Astrocyte (in vitro differentiated cells and primary cell): ENCODE results near the gene FLVCR1. TPM values are rescaled to one million over a fixed set of nuclear protein-coding genes. Genes with fewer than 3 reads are reported as not detected.

Source experiments
- DNase-seq: peaks from one replicate; pipeline ENCODE4 v3.0.0-alpha.2; 2010; ENCODE audit warnings: low read depth
- FAIRE-seq: peaks from 2 replicates; lab custom pipeline; 2011; peaks lifted over from hg19 to GRCh38; lab: Jason Lieb, UNC
- H2AFZ ChIP-seq: 2 replicates; pipeline ENCODE4 v1.6.0; 2012; ENCODE audit warnings: low read depth, low read length, inconsistent platforms
- H3K27ac ChIP-seq: 2 replicates; pipeline ENCODE4 v1.5.1; 2011; ENCODE audit warnings: low read depth, low read length, inconsistent platforms
- H3K27me3 ChIP-seq: 2 replicates; pipeline ENCODE4 v1.6.0; 2011; ENCODE audit warnings: low read length, inconsistent platforms; ENCODE audit not compliant: insufficient read depth
- H3K36me3 ChIP-seq: 2 replicates; pipeline ENCODE4 v1.5.1; 2011; ENCODE audit warnings: low read length, inconsistent platforms; ENCODE audit not compliant: insufficient read depth
- H3K4me1 ChIP-seq: 2 replicates; pipeline ENCODE4 v1.5.1; 2011; ENCODE audit warnings: low read length, inconsistent platforms; ENCODE audit not compliant: insufficient read depth
- H3K4me2 ChIP-seq: 2 replicates; pipeline ENCODE4 v1.6.0; 2012; ENCODE audit warnings: low read length, inconsistent platforms
- H3K4me3 ChIP-seq: 2 replicates; pipeline ENCODE4 v1.5.1; 2011; ENCODE audit warnings: low read depth, mild to moderate bottlenecking, low read length, inconsistent platforms; ENCODE audit not compliant: insufficient read depth
- H3K79me2 ChIP-seq: 2 replicates; pipeline ENCODE4 v1.6.0; 2012; ENCODE audit warnings: mild to moderate bottlenecking, low read length, inconsistent platforms; ENCODE audit not compliant: insufficient read depth
- H3K9ac ChIP-seq: 2 replicates; pipeline ENCODE4 v1.6.0; 2012; ENCODE audit warnings: mild to moderate bottlenecking, low read length, inconsistent platforms
- H3K9me3 ChIP-seq: 2 replicates; pipeline ENCODE4 v1.5.1; 2012; ENCODE audit warnings: low read depth, mild to moderate bottlenecking, low read length, inconsistent platforms; ENCODE audit not compliant: insufficient read depth
- H4K20me1 ChIP-seq: 2 replicates; pipeline ENCODE4 v1.6.0; 2012; ENCODE audit warnings: low read length, inconsistent platforms; ENCODE audit not compliant: insufficient read depth
- H3K27ac Mint-ChIP-seq: one replicate; pipeline ENCODE4 v1.8.0; 2021; ENCODE audit warnings: mild to moderate bottlenecking, mixed read lengths; ENCODE audit not compliant: unreplicated experiment
- H3K27me3 Mint-ChIP-seq: one replicate; pipeline ENCODE4 v1.8.0; 2021; ENCODE audit warnings: low read depth, mixed read lengths; ENCODE audit not compliant: unreplicated experiment
- H3K36me3 Mint-ChIP-seq: one replicate; pipeline ENCODE4 v1.8.0; 2021; ENCODE audit warnings: low read depth, mixed read lengths; ENCODE audit not compliant: unreplicated experiment
- H3K4me1 Mint-ChIP-seq: one replicate; pipeline ENCODE4 v1.8.0; 2021; ENCODE audit warnings: low read depth, mixed read lengths; ENCODE audit not compliant: unreplicated experiment
- H3K4me3 Mint-ChIP-seq: one replicate; pipeline ENCODE4 v1.8.0; 2021; ENCODE audit warnings: mild to moderate bottlenecking, moderate library complexity, mixed read lengths; ENCODE audit not compliant: unreplicated experiment
- H3K9me3 Mint-ChIP-seq: one replicate; pipeline ENCODE4 v1.8.0; 2021; ENCODE audit warnings: mild to moderate bottlenecking, mixed read lengths; ENCODE audit not compliant: unreplicated experiment
- EZH2 ChIP-seq: IDR thresholded peaks from 2 replicates; pipeline ENCODE4 v1.6.1; 2012; ENCODE audit warnings: mild to moderate bottlenecking, low read length, inconsistent platforms; ENCODE audit not compliant: insufficient read depth
- total RNA-seq: library from RNA; stranded (reverse); gene quantifications from 2 replicates; pipeline ENCODE4 v1.2.1, GENCODE V29; 2021
- TF ChIP-seq, protein P1 (sequence below): IDR thresholded peaks from 2 replicates; pipeline ENCODE4 v1.5.1; 2011; ENCODE audit warnings: low read depth, mild to moderate bottlenecking, inconsistent platforms, low read length, moderate library complexity; ENCODE audit not compliant: insufficient read depth

Gene FLVCR1
- total RNA-seq, 1 donor from 2014 or later: 8.1 TPM

DNA sequence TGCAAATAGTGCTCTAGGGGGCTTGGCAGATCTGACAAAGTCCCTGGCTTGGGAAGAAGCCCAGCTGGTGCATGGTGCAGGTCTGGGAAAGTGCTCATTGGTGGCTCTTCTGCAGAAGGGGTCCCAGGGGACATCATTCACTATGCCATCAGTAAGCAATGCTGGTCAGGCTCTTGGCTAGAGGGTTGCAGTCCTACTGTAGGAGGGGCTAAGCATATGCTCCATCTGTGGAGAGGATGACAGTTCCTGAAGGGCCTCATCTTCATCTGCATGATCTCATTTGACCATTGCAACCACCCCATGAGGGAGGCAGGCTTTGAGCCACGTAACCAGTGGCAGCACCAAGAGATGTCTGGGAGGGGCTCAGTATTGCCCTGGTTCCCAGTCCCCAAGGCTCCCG is 60.7 kb downstream of the FLVCR1 start:
- Mint-ChIP-seq H3K27ac (no peak overlapping the region), H3K4me3 (no peak overlapping the region), H3K36me3 (no peaks in the 10 kb centered on the region), H3K27me3 (peaks cover 35% of the 10 kb centered on the region), H3K4me1 (peaks cover 14% of the 10 kb centered on the region), H3K9me3 (peaks cover 11% of the 10 kb centered on the region)
- no peak overlapping the region for H2AFZ ChIP-seq
- H3K36me3 ChIP-seq: no peaks in the 10 kb centered on the region
- H3K4me3 ChIP-seq: no peak overlapping the region
- no peak for FAIRE-seq
- H3K9me3 ChIP-seq: no peaks in the 10 kb centered on the region
- no peak overlapping the region for H3K4me2 ChIP-seq
- H3K4me1 ChIP-seq: no peaks in the 10 kb centered on the region
- peaks cover 10% of the 10 kb centered on the region for H3K27me3 ChIP-seq
- H3K79me2 ChIP-seq: no peaks in the 10 kb centered on the region
- no peaks in the 10 kb centered on the region for H4K20me1 ChIP-seq
- no peak for DNase-seq
- no peak overlapping the region for H3K27ac ChIP-seq
- TF ChIP-seq, protein P1, sequence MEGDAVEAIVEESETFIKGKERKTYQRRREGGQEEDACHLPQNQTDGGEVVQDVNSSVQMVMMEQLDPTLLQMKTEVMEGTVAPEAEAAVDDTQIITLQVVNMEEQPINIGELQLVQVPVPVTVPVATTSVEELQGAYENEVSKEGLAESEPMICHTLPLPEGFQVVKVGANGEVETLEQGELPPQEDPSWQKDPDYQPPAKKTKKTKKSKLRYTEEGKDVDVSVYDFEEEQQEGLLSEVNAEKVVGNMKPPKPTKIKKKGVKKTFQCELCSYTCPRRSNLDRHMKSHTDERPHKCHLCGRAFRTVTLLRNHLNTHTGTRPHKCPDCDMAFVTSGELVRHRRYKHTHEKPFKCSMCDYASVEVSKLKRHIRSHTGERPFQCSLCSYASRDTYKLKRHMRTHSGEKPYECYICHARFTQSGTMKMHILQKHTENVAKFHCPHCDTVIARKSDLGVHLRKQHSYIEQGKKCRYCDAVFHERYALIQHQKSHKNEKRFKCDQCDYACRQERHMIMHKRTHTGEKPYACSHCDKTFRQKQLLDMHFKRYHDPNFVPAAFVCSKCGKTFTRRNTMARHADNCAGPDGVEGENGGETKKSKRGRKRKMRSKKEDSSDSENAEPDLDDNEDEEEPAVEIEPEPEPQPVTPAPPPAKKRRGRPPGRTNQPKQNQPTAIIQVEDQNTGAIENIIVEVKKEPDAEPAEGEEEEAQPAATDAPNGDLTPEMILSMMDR: no peak
- no peak for TF ChIP-seq EZH2
- H3K9ac ChIP-seq: no peak overlapping the region

DNA sequence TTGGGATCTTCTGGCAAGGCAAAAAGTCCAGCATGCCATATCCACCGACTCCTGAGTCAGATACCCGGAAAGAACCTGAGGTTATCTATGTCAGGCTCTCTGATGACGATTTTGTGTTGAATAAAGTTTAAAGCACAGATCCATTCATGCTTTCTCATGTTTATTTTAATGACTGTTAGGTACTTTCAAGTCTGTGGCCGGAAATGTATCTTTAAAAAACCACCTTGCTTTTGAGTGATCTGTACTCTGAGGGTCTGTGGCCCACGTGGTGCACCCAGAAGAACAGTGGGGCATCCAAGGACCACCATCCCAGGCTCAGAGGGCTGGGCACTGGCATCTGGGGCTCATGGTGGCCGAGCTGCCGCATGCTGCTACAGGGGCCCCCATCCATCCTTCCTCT is 62.2 kb downstream of the FLVCR1 start:
- Mint-ChIP-seq H3K4me3 (no peak overlapping the region), H3K27me3 (peaks cover 30% of the 10 kb centered on the region), H3K4me1 (peaks cover 13% of the 10 kb centered on the region), H3K27ac (no peak overlapping the region), H3K9me3 (peaks cover 11% of the 10 kb centered on the region), H3K36me3 (peaks cover 2% of the 10 kb centered on the region)
- no peaks in the 10 kb centered on the region for H4K20me1 ChIP-seq
- H3K79me2 ChIP-seq: no peaks in the 10 kb centered on the region
- H3K36me3 ChIP-seq: no peaks in the 10 kb centered on the region
- H2AFZ ChIP-seq: no peak overlapping the region
- H3K9ac ChIP-seq: no peak overlapping the region
- no peak overlapping the region for H3K4me2 ChIP-seq
- no peak for FAIRE-seq
- no peak for DNase-seq
- peaks cover 10% of the 10 kb centered on the region for H3K27me3 ChIP-seq
- H3K9me3 ChIP-seq: no peaks in the 10 kb centered on the region
- no peak overlapping the region for H3K27ac ChIP-seq
- peaks cover 5% of the 10 kb centered on the region for H3K4me1 ChIP-seq
- no peak overlapping the region for H3K4me3 ChIP-seq
- TF ChIP-seq EZH2: no peak
- TF ChIP-seq, protein P1: no peak

DNA sequence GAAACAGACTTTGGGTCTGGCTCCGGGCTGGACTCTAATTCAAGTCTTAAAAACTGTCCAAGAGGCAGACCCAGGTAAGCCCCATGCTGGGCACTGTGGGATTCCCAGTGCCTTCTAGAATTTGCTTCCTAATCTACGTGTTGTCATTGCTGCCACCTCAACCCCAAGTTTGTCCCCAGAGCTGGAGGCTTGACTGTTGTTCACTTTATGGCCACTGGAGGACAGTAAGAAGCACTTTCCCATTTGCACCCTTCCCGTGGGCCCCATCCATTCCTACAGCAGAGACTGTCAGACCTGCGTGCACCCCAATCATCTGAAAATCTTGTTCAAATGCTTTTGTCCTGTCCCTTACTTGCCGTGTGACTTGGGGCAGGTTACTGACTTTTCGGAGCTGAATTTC is 62.8 kb downstream of the FLVCR1 start:
- Mint-ChIP-seq H3K36me3 (peaks cover 2% of the 10 kb centered on the region), H3K9me3 (peaks cover 11% of the 10 kb centered on the region), H3K27ac (no peak overlapping the region), H3K4me1 (peaks cover 11% of the 10 kb centered on the region), H3K4me3 (no peak overlapping the region), H3K27me3 (peaks cover 26% of the 10 kb centered on the region)
- Histone ChIP-seq H3K4me1 (peaks cover 5% of the 10 kb centered on the region), H3K4me3 (no peak overlapping the region), H3K36me3 (no peaks in the 10 kb centered on the region), H2AFZ (no peak overlapping the region), H3K9me3 (no peaks in the 10 kb centered on the region), H3K4me2 (no peak overlapping the region), H3K27ac (no peak overlapping the region), H3K79me2 (no peaks in the 10 kb centered on the region), H3K9ac (no peak overlapping the region), H4K20me1 (no peaks in the 10 kb centered on the region), H3K27me3 (peaks cover 10% of the 10 kb centered on the region)
- no peak for FAIRE-seq
- DNase-seq: no peak
- TF ChIP-seq, protein P1: no peak
- no peak for TF ChIP-seq EZH2
